Left ventricle myocardium inferior (tissue), 1 donor: ENCODE data around the gene PLA2G4F. TPM values are rescaled to one million over a fixed set of nuclear protein-coding genes. Genes with fewer than 3 reads are reported as not detected.
A peak's percentile ranks its signal among the peaks of the same experiment; 100 is the strongest.

Experiments
- DNase-seq: peaks from one replicate; pipeline ENCODE4 v3.0.0-alpha.2; 2020
- H3K27ac ChIP-seq: fragments of 200-600 bp; replicated peaks from 2 replicates; pipeline ENCODE4 v1.8.0; 2021
- H3K27me3 ChIP-seq: fragments of 200-600 bp; 2 replicates; pipeline ENCODE4 v1.8.0; 2021; ENCODE audit warnings: low read depth
- H3K36me3 ChIP-seq: fragments of 200-600 bp; 2 replicates; pipeline ENCODE4 v1.8.0; 2021
- H3K4me1 ChIP-seq: fragments of 200-600 bp; 2 replicates; pipeline ENCODE4 v1.8.0; 2021
- H3K4me3 ChIP-seq: fragments of 200-600 bp; 2 replicates; pipeline ENCODE4 v1.8.0; 2021; ENCODE audit warnings: mild to moderate bottlenecking, moderate library complexity
- H3K9me3 ChIP-seq: fragments of 200-600 bp; replicated peaks from 2 replicates; pipeline ENCODE4 v1.8.0; 2021
- CTCF ChIP-seq: fragments of 200-600 bp; IDR thresholded peaks from 2 replicates; pipeline ENCODE4 v1.8.0; 2021; ENCODE audit warnings: antibody characterized with exemption, mild to moderate bottlenecking, borderline replicate concordance
- intact Hi-C: fragments of 100-400 bp; cut with micrococcal nuclease; formaldehyde crosslinking; loops from one replicate; pipeline ENCODE4 v1.11.0; 2022
- total RNA-seq: library from RNA; stranded (reverse); fragmentation: NEBNext Ultra II Directional; extraction: Animal tissue kit (Norgen Biotek cat#: 25700); gene quantifications from one replicate; pipeline ENCODE4 v1.2.1, GENCODE V29; 2021
- donor health status: DM: no; HTN: yes; CAD: no; lungs with severe emphysema.

Gene PLA2G4F
- total RNA-seq, 1 donor from 2014 or later = 2.1 TPM

DNA sequence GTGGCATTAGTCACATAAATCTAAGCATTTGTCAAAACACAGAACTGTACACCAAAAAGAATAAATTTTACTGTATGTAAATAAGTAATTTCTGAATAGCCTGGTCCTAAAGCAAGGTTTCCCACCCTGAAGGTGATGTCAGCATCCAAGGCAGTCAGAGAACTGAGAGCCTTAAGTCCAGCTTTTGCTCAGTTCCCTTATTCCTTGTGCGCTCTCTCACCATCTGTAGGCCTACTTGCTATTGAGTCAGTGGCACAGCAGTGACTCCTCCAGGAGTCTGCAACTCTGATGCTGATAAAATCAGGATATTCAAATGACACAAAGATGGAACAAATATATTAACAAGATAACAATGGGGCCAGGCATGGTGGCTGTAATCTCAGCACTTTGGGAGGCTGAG lies 29.4 kb upstream of the PLA2G4F start:
- no peaks in the 10 kb centered on the region for H3K9me3 ChIP-seq
- no peak for TF ChIP-seq CTCF
- H3K27ac ChIP-seq = no peak overlapping the region
- H3K36me3 ChIP-seq = peaks cover 96% of the 10 kb centered on the region
- H3K27me3 ChIP-seq = no peaks in the 10 kb centered on the region
- no peak overlapping the region for H3K4me3 ChIP-seq
- no peak for DNase-seq
- intact Hi-C loops = no loop called here
- H3K4me1 ChIP-seq = no peaks in the 10 kb centered on the region

DNA sequence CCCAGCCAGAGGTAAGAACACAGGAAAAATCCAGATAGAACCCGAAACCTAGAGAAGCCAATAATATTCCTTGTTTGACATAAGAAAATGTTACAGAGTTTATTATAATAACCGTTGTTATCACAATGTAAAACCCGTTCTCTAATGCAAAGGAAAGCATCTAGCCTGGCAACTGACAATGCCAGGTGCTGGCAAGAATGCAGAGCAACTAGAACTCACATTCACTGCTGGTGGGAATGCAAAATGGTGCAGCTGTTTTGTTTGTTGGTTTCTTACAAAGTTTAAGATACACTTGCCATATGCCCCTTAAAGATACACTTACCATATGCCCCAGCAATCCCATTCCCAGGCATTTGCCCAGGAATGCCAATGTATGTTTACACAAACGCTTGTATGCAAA lies 28.3 kb upstream of the PLA2G4F start:
- Histone ChIP-seq H3K4me3 (no peak overlapping the region), H3K27me3 (no peaks in the 10 kb centered on the region), H3K36me3 (peaks cover 96% of the 10 kb centered on the region), H3K4me1 (no peaks in the 10 kb centered on the region), H3K27ac (no peak overlapping the region), H3K9me3 (no peaks in the 10 kb centered on the region)
- intact Hi-C loops = no loop called here
- no peak for DNase-seq
- no peak for TF ChIP-seq CTCF

DNA sequence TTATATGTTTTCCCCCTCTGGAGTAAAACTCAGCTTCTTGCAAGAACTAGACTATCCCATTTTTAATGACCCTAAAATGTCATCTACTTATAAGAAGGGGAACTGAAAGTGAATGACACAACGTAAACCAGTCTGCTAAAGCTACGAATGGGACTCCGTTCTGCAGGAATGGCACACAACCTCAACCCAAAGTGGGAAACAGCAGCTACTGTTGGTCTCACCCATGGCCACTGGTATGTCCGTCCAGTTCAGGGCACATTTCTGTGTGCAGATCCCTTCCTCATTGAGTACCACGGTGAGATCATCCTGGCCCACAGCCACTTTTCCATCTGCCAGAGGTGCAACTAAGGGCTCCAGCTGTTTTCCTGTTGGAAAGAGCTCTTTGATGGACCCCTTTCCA lies 27.9 kb upstream of the PLA2G4F start:
- DNase-seq = peak; percentile 33
- Histone ChIP-seq H3K27ac (no peak overlapping the region), H3K4me3 (no peak overlapping the region), H3K9me3 (no peaks in the 10 kb centered on the region), H3K36me3 (peaks cover 96% of the 10 kb centered on the region), H3K27me3 (no peaks in the 10 kb centered on the region), H3K4me1 (no peaks in the 10 kb centered on the region)
- TF ChIP-seq CTCF = no peak
- intact Hi-C loops = no loop called here

- Histone ChIP-seq H3K27ac (no peak overlapping the region), H3K4me3 (no peak overlapping the region), H3K4me1 (no peaks in the 10 kb centered on the region), H3K36me3 (peaks cover 95% of the 10 kb centered on the region), H3K27me3 (no peaks in the 10 kb centered on the region), H3K9me3 (no peaks in the 10 kb centered on the region)
- no peak for TF ChIP-seq CTCF
- DNase-seq = no peak
- intact Hi-C loops = no loop called here
These were observed 26.5 kb upstream of the PLA2G4F start for GRCh38 chr15:42182961-42183360.

DNA sequence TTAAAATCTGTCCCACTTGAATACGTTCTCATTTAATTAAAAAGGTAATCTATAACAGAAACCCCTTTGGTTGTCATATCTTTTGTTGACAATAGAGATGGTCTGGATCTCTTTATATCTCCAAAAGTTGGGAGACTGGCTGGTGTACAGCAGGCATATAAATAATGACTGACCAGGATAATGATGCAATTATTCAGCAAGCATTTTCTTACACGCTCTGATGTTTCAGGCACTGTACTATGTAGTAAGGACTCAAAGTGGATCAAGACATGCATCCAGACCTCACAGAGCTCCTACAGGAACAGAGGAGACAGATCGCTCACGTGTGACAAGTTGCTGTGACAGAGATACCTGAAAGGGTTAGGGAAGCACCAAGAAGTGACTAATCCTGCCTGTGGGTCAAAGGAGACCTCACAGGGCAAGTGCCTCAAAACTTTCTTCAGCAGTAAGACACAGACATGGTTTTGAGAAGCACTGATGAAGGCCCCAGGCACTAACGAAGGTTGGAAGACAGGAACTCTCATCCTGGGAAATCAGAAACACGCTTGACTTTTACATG lies 26.0 kb upstream of the PLA2G4F start:
- H3K27ac ChIP-seq = no peak overlapping the region
- peaks cover 95% of the 10 kb centered on the region for H3K36me3 ChIP-seq

More for the DNA sequence above, 26.0 kb upstream of the PLA2G4F start:
- intact Hi-C loops = no loop called here
- DNase-seq = no peak
- Histone ChIP-seq H3K4me1 (no peaks in the 10 kb centered on the region), H3K27me3 (no peaks in the 10 kb centered on the region), H3K4me3 (no peak overlapping the region), H3K9me3 (no peaks in the 10 kb centered on the region)
- no peak for TF ChIP-seq CTCF
